NOMO-1 (cell line): ENCODE measurements around the gene MSMP.

ENCODE experiments used
- DNase-seq, 2 experiments: peaks; one replicate each; lab custom pipeline; 2025; ENCODE audit not compliant: unreplicated experiment in 2 of 2; lab: John Stamatoyannopoulos, UW

Gene MSMP

DNA sequence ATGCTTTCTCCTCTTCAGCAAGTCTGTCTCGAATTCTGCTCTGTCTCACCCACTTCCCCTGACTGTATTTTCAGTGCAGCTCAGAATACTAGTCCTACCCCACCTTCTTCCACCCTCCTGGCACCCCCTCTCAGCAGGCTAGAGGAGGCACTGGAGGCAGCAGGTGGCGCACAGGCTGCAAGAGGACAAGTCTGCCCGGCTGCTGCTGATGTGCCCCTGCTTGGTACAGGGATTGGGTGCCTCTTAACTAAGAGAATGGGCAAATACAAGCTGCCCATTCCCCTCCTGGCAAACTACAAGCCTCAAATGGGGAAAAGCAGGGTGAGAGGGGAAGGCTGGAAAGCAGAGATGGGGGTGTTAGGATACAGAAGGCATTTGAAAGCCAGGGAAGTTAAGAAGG lies 27.1 kb downstream of the MSMP start:
- peak; percentile 29 to 37 for DNase-seq

- DNase-seq, result no peak
Observed at GRCh38 chr9:35725362-35725761, 28.7 kb downstream of the MSMP start.

DNA sequence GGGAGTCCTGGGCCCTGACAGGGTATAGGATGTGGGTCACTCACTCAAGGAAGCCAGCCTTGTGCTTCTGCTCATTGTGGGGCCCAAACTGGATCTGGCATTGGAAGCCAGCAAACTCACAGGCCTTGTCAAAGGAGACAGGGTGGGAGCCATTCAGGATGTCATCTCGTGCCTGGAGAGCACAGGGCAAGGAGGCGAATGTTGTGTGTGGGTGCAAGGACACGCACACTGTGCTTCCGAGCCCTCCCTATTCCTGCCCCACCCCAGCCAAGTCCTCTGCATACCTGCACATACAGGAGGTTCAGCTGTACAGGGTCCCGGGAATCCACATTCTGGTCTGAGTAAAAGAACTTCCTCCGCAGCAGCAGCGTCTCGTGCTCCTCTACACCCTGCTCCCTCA lies 30.2 kb downstream of the MSMP start:
- DNase-seq, result no peak

DNA sequence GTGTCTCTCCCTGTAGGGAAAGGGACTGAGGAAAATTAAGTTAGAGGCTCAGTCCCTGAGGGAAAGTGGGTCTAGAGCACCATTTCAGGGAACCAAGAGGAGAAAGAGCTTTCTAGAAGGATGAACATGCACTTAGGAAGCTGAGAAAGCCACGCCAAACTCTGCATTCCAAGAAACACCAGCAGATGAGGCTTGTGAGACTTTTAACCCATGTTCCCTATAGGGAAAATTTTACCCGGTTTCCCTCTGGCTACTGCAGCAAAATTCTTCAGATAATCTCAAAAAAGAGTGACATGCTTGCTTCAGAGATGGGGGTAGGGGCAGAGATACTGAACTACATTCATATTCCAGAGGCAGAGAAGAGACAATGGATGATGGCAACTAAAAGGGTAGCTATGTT lies 30.6 kb downstream of the MSMP start:
- no peak for DNase-seq

DNA sequence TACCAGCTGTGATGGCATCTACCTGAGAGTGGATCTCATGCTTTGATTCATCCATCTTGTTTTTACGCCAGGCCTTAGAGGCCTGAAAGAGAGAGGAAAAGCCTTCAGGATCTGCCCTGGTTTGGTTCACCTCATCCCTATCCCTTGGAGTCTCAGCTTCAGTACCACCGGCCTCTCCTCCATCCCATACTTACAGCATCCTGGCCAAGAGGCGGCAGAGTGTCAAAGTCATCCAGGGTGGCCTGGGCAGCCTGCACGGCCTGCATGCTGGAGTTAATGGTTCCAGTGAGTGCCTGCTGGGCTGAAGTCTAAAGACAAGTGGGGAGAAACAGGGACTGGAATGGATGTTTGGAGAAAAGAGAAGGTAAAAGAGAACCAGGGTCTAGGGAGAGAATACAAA lies 34.5 kb downstream of the MSMP start:
- no peak for DNase-seq

GRCh38 chr9:35718721-35719511 lies 35.2 kb downstream of the MSMP start:
- DNase-seq, result no peak

- no peak for DNase-seq
Observed at GRCh38 chr9:35717132-35717870, 36.8 kb downstream of the MSMP start.

GRCh38 chr9:35716230-35716629 lies 37.8 kb downstream of the MSMP start:
- no peak for DNase-seq

- DNase-seq, result no peak
Observed at GRCh38 chr9:35714579-35715252, 39.4 kb downstream of the MSMP start.

DNA sequence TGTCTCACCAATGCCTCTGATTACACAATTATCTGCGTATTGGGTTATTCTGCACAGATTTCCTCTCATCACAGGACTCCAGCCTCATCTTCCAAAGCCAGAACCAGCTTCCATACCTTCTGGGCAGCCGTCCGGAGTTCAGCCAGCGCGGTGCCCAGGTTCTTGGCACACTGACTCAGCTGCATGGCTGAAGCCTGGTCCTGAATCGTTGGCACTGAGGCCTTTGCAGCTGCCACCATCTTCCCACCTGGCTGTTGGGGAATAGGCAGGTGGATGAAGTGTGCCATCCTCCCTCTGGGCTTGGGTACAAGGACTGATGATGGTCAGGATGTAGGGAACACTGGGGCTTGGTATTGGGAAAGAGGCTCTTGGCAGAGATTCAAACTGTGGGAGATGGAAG lies 40.0 kb downstream of the MSMP start:
- no peak for DNase-seq

DNA sequence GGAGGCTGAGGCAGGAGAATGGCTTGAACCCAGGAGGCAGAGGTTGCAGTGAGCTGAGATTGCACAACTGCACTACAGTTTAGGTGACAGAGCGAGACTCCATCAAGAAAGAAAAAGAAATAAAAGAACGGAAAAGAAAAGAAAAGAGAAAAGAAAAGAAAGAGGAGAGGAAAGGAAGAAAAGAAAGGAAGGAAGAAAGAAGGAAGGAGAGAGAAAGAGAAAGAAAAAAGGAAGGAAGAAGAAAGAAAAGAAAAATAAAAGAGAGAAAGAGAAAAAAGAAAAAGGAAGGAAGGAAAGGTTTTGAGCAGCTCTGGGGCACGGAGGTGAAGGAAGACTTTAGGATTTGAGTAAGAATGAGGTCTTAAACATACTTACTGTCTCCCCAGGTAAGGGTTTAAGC lies 40.5 kb downstream of the MSMP start:
- no peak for DNase-seq

GRCh38 chr9:35712762-35713400 lies 41.2 kb downstream of the MSMP start:
- no peak for DNase-seq

DNA sequence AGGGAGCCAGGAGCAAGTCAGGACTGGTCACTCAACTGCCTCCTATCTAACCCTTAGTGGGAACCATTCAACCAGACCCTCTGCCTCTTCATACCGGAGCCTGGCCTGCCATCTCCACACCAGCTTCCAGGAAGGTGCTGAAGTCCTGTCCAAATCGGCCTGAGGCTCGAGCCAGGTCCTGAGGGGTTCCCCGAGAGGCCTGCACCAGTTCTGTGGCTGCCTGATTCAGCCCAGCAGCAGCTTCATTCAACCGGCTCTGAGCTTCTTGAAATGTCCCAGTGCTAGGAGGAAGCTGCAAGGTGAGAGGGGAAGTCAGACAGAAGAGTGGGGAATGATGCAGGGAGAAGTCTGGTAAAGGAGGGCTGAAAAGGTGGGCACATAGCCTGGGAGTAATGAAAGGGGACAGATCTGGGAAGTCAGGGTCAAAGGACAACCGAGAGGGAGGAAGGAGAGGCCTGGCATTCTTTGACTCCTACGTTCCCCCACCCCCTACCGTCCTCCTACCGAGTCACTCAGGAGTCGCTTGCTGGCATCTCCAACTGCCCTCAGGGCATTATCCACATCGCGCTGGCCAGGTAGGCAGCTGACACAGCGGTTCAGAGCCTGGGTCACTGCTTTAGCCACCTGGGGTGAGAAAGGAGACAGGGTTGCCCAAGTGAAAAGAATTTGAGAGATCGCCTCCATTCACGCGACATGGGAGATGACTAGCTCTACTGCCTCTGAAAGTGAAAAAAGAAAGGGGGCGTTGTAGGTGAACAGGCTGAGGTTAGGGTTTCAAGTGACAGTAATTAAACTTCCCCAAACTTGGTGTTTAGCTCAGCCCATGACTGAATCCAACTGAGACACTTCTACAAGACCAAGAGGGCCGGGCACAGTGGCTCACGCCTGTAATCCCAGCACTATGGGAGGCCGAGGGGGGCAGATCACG lies 42.3 kb downstream of the MSMP start:
- DNase-seq, result no peak

DNA sequence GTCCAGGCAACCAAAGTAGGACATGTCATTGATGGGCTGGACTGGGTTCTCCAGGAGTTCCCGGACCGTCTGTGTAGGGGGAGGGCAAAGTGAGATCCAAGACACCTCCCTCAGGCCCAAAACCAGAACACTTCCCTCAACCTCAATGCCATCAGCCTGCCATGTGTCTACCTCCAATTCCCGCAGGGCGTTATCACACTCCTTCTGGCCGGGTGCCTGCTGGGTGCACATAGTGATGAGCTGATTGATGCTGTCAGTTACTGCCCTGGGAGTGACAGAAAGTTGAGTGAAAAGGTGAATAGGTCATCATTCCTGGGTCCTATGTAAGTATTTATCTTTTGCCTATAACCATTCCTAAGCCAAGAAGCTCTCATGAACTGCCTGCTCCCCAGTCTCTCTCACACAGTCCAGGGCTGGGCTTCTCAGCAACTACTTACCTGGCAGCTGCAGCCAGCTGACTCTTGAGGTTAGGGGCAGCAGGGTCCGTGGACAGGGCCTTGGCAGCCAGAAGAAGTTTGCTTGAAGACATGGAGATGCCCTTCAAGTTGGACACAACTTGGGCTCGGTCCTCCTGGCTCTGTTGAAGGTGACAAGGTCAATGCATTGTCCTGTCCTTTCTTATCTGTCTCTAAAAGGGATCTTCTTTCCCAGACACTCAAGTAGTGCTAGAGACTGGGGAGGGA lies 43.1 kb downstream of the MSMP start:
- DNase-seq, result no peak

GRCh38 chr9:35708146-35708545 lies 45.9 kb downstream of the MSMP start:
- DNase-seq, result no peak

DNA sequence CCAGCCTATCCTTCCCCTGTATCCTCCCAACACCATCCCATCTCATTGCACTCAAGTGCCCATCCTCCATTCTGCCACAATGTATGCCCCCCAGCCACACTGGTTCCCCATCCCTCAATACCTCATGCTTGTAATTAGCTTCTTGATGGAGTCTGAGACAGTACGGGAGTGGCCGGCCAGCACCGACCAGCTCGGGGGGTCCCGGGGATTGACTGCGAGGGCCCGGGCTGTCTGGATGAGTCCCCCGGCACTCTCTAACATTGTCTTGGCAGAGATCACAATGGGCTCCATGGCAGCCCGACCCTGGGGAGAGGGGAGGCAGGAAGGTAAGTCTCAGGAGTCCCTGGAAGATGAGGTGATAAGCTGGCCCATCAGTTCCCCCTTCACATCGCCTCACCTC lies 47.1 kb downstream of the MSMP start:
- no peak for DNase-seq

DNA sequence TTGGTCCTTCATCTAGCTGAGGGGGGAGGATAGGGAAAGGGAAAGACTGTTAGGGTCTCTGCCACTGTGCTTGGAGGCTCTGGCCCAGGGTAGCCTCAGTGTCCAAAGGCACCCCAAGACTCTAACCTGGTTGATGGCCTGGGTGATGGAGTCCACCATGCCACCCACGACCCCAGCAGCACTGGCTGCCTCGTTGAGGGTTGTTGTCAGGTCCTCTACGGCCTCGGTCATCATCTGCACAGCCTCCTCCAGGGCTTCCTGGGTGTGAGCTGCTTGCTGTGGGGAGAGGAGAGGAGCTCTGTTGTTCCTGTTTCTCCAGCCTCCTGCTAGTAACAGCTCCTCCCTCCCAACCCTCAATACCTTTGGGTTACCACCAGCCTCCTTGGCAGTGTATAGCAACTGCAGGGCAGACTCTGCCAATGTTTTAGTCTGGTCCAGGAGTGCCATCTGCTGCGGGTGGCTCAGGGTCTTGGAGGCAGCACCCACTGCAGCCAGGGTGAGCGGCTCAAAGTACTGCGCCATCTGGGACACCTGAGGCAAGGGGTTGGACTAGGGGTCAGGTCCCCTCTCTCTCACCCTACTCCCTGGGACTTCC lies 48.1 kb downstream of the MSMP start:
- no peak for DNase-seq

- no peak for DNase-seq
Observed at GRCh38 chr9:35705372-35705771, 48.7 kb downstream of the MSMP start.
